GM12892 (cell line): Measurements from ENCODE around the gene NPBWR2.

Experiments used
- POLR2A ChIP-seq: IDR thresholded peaks from 2 replicates; pipeline ENCODE4 v1.6.1; 2011; ENCODE audit warnings: low read depth, low read length, control low read depth
- POLR2AphosphoS5 ChIP-seq: IDR thresholded peaks from 2 replicates; pipeline ENCODE4 v1.6.1; 2011; ENCODE audit warnings: low read depth, low read length, control low read depth

DNA sequence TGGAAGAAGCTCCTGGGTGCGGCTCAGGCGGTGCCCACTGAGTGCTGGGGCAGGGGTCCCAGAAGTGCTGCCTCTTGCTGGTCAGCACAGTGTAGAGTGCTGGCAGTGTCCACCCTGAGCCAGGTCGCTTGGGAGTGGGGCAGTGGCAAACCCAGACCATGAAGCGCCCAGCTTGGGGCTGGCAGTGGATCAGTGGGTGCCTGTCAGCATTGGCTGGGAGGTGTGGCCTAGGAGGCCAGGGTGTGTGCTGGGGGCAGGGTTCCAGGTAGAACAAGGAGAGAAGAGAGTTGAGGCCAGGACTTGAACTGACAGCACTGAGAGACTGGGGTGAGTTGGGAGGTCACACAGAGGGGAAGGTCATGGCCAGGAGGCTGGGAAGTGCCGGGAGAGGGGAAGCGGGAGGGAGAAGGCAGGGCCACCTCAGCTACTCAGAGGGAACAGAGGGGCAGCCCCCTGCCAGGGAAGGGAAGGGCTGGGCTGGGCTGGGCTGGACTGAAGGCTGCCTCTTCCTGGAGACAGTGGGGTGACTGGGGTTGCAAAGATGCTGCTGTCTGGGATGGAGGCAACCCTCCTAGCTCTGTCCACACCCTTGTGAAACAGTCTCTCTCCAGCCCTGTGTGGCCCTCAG lies 40.2 kb downstream of the NPBWR2 start:
- no peak for TF ChIP-seq POLR2A
- no peak for TF ChIP-seq POLR2AphosphoS5
